ENCODE measurements around the gene ZNF766.
A peak's percentile ranks its signal among the peaks of the same experiment; 100 is the strongest.
"Not testable (repeated sequence)": the region's sequence is repeated elsewhere in the genome, so short reads cannot be mapped to it uniquely, and the experiment has no call there.

ZNF766 gene

DNA sequence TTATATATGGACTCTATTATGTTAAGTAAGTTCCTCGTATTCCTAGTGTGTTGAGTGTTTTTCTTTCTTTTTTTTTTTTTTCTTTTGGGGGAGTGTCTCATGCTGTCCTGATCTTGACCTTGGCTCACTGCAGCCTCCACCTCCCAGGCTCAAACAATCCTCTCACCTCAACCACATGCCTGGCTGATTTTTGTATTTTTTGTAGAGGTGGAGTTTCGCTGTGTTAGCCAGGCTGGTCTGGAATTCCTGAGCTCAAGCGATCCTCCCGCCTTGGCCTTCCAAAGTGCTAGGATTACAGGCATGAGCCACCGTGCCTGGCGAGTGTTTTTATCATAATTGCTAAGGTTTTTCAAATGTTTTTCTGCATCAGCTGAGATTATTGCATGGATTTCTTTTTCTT, 16.9 kb downstream of the ZNF766 start:
- H3K36me3 ChIP-seq (ENCODE audit: insufficient read depth, low read length) = peaks cover 48% of the 10 kb centered on the region
- no peaks in the 10 kb centered on the region for H3K9me3 ChIP-seq (ENCODE audit: low read length)
- no peak overlapping the region for H3K27ac ChIP-seq (ENCODE audit: low read depth, low read length)
- no peaks in the 10 kb centered on the region for H3K27me3 ChIP-seq (ENCODE audit: control insufficient read depth in 1 of 2, insufficient read depth in 2 of 2, low read length in 2 of 2)
- no peak overlapping the region for H3K9ac ChIP-seq (ENCODE audit: low read length)
- no peak overlapping the region for H3K4me3 ChIP-seq (ENCODE audit: low read depth in 1 of 2, low read length in 2 of 2)
- no peaks in the 10 kb centered on the region for H3K4me1 ChIP-seq (ENCODE audit: insufficient read depth, low read length)

DNA sequence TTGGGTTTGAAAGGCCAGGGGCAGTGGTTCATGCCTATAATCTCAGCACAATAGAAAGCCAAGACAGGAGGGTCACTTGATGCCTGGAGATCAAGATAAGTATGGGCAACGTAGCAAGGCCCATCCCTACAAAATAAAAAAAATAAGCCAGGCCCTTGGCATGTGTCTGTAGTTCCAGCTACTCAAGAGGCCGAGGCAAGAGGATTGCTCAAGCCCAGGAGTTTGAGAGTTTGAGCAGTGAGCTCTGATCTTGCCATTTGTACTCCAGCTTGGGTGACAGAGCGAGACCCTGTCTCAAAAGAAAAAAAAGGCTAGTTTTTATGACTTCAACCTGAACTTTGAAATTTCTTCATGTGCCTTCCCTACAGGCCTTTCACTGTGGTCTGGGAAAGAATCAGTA, 22.4 kb downstream of the ZNF766 start:
- Histone ChIP-seq H3K9ac (ENCODE audit: low read length) (no peak overlapping the region), H3K27ac (ENCODE audit: low read depth, low read length) (no peak overlapping the region), H3K36me3 (ENCODE audit: insufficient read depth, low read length) (peaks cover 15% of the 10 kb centered on the region), H3K4me3 (ENCODE audit: low read depth in 1 of 2, low read length in 2 of 2) (no peak overlapping the region), H3K27me3 (ENCODE audit: control insufficient read depth in 1 of 2, insufficient read depth in 2 of 2, low read length in 2 of 2) (no peaks in the 10 kb centered on the region), H3K9me3 (ENCODE audit: low read length) (no peaks in the 10 kb centered on the region), H3K4me1 (ENCODE audit: insufficient read depth, low read length) (no peaks in the 10 kb centered on the region)

DNA sequence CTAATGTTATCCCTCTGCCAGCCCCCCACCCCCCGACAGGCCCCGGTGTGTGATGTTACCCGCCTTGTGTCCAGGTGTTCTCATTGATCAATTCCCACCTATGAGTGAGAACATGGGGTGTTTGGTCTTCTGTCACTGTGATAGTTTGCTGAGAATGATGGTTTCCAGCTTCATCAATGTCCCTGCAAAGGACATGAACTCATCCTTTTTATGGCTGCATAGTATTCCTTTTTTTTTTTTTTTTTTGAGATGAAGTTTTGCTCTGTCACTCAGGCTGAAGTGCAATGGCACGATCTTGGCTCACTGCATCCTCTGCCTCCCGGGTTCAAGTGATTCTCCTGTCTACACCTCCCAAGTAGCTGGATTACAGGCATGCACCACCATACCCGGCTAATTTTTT, 23.6 kb downstream of the ZNF766 start:
- H3K4me3 ChIP-seq (ENCODE audit: low read depth in 1 of 2, low read length in 2 of 2); H3K9ac ChIP-seq (ENCODE audit: low read length); H3K9me3 ChIP-seq (ENCODE audit: low read length); H3K27me3 ChIP-seq (ENCODE audit: control insufficient read depth in 1 of 2, insufficient read depth in 2 of 2, low read length in 2 of 2); H3K4me1 ChIP-seq (ENCODE audit: insufficient read depth, low read length); H3K27ac ChIP-seq (ENCODE audit: low read depth, low read length): not testable (repeated sequence)
- peaks cover 15% of the 10 kb centered on the region for H3K36me3 ChIP-seq (ENCODE audit: insufficient read depth, low read length)

DNA sequence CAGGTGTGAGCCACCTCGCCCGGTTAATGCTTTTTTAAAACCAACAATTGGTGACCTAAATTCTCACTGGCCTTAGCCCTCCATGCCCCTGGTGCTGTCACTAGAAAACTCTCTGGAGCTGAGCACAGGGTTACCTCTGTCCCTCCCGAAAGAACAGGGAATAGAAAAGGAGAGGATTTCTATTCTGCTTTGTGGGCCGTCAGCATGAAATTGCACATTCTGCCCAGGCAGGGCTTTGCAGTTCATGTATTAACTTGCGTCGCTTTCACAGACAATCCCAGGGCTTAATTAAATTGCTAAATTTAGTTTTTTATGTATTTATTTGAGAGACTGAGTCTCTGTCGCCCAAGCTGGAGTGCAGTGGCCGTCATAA, 27.0 kb downstream of the ZNF766 start:
- Histone ChIP-seq H3K27me3 (ENCODE audit: control insufficient read depth in 1 of 2, insufficient read depth in 2 of 2, low read length in 2 of 2) (no peaks in the 10 kb centered on the region), H3K27ac (ENCODE audit: low read depth, low read length) (peak overlapping the region; percentile 40), H3K36me3 (ENCODE audit: insufficient read depth, low read length) (peaks cover 12% of the 10 kb centered on the region), H3K9ac (ENCODE audit: low read length) (peak overlapping the region; percentile 49), H3K4me3 (ENCODE audit: low read depth in 1 of 2, low read length in 2 of 2) (peak overlapping the region; percentile 50 to 81), H3K4me1 (ENCODE audit: insufficient read depth, low read length) (peaks cover 6% of the 10 kb centered on the region), H3K9me3 (ENCODE audit: low read length) (peaks cover 6% of the 10 kb centered on the region)

DNA sequence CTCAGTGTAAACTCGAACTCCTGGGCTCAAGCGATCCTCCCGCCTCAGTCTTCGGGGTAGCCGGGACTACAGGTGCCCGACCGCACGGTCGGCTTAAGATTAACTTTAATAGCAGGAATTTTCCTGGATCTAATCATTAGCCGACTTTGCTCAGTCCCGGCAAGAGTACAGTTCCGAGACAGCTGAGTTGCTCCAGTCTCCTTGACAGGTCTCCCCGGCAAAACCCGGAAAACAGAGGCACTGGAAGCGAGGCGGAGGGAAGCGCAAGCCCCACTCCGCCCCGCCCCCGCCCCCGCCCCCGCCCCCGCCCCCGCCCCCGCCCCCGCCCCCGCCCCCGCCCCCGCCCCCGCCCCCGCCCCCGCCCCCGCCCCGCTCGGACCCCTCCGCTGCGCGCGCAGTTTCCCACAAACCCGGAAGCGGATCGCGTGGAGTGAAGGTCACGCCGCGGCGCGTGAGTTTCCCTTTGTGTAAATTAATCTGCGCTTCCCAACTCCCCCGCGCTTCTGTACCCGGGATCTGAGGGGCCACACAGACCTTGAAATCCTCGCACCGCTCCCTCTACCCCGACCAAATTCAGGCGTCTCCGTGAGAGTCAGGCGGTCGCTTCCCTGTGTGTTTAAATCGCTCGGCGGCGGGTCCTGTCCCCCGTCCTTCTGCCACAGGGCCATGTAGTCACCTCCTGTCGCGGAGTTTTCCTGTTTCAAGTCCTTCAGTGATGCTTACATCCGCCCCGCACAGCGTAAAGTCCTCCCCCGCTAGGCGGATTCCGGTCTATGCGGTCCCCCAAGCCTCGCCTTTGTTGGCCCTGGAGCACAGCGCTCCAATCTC, 27.6 kb downstream of the ZNF766 start, which contains the start of gene ZNF480:
TSS of gene ZNF480 (plus strand) at position 397 of the 828 bp plus-strand sequence. CDS start 3,244 bp downstream, outside the sequence.
- Histone ChIP-seq H3K27ac (ENCODE audit: low read depth, low read length) (peak within 1 kb of the TSS; percentile 72), H3K36me3 (ENCODE audit: insufficient read depth, low read length) (peaks cover 18% of the 10 kb centered on the region), H3K27me3 (ENCODE audit: control insufficient read depth in 1 of 2, insufficient read depth in 2 of 2, low read length in 2 of 2) (no peaks in the 10 kb centered on the region), H3K4me1 (ENCODE audit: insufficient read depth, low read length) (peaks cover 6% of the 10 kb centered on the region), H3K9ac (ENCODE audit: low read length) (peak within 1 kb of the TSS; percentile 78), H3K4me3 (ENCODE audit: low read depth in 1 of 2, low read length in 2 of 2) (peak within 1 kb of the TSS; percentile 92 to 99), H3K9me3 (ENCODE audit: low read length) (peaks cover 6% of the 10 kb centered on the region)

DNA sequence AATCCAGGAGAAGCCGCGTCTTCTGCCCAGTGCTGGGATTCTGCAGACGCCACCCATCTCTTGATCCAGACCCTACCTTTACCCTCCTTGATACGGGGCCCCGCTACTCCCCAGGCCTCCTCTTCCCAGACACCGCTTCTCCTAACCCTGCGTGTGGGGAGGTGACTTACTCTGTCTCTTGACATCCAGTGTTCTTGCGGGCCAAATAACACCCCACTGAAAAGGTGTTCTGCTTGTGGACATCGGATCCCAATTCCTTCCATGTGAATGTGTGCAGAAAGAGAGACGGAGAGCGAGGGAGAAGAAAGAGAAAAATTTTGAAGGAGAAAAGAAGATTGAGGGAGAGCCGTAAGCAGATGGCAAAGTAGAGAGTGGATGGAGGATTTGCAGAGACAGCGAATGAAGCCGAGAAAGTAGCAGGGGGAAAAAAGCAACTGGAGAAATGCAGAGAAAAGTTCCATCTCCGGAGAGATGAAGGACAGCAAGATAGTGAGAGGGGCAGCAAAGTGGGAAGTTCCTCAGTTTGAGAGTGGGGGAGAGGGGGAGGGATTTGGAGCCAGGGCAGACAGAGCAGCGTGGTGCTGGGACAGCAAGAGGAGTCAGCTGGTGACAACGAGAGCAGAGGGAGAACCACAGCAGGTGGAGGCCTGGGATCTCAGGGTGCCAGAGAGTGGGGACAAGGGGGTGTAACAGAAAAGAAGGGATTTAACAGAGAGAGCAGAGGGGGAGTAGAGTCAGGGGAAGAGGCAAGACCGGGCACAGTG, 28.4 kb downstream of the ZNF766 start:
- Histone ChIP-seq H3K36me3 (ENCODE audit: insufficient read depth, low read length) (peaks cover 25% of the 10 kb centered on the region), H3K9me3 (ENCODE audit: low read length) (peaks cover 12% of the 10 kb centered on the region), H3K9ac (ENCODE audit: low read length) (peak overlapping the region; percentile 78), H3K4me1 (ENCODE audit: insufficient read depth, low read length) (peaks cover 6% of the 10 kb centered on the region), H3K27ac (ENCODE audit: low read depth, low read length) (peak overlapping the region; percentile 72), H3K27me3 (ENCODE audit: control insufficient read depth in 1 of 2, insufficient read depth in 2 of 2, low read length in 2 of 2) (no peaks in the 10 kb centered on the region), H3K4me3 (ENCODE audit: low read depth in 1 of 2, low read length in 2 of 2) (peak overlapping the region; percentile 92 to 99)

DNA sequence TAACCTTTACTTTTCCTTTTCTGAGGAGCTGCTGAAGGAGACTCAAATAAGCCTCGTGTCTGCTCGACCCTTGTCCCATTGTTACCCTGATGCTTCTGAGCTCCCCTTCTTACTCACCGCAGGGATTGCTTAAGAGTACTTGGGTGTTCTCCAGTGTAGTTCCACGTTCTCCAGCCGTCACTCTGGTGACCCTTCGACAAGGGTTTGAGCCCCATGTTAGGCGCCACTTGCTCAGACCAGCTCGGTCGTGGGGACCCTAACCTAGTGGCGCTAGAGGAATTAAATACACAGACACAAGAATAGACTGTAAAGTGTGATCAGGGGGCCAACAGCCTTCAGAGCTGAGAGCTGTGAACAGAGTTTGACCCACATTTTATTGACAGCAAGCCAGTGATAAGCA, 37.9 kb downstream of the ZNF766 start:
- H3K4me3 ChIP-seq (ENCODE audit: low read depth in 1 of 2, low read length in 2 of 2) = peak overlapping the region in 1 of 2 donors; percentile 32
- peaks cover 54% of the 10 kb centered on the region for H3K9me3 ChIP-seq (ENCODE audit: low read length)
- H3K27ac ChIP-seq (ENCODE audit: low read depth, low read length) = no peak overlapping the region
- H3K36me3 ChIP-seq (ENCODE audit: insufficient read depth, low read length) = peaks cover 32% of the 10 kb centered on the region
- H3K9ac ChIP-seq (ENCODE audit: low read length) = no peak overlapping the region
- no peaks in the 10 kb centered on the region for H3K4me1 ChIP-seq (ENCODE audit: insufficient read depth, low read length)
- H3K27me3 ChIP-seq (ENCODE audit: control insufficient read depth in 1 of 2, insufficient read depth in 2 of 2, low read length in 2 of 2) = no peaks in the 10 kb centered on the region

DNA sequence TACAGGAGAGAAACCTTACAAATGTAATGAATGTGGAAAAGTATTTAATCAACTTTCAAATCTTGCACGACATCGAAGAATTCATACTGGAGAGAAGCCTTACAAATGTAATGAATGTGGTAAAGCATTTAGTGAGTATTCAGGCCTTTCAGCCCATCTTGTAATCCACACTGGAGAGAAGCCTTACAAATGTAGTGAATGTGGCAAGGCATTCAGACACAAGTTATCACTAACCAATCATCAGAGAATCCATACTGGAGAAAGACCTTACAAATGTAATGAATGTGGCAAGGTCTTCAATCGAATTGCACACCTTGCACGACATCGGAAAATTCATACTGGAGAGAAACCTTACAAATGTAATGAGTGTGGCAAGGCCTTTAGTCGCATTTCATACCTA, 53.0 kb downstream of the ZNF766 start:
- no peak overlapping the region for H3K27ac ChIP-seq (ENCODE audit: low read depth, low read length)
- no peaks in the 10 kb centered on the region for H3K27me3 ChIP-seq (ENCODE audit: control insufficient read depth in 1 of 2, insufficient read depth in 2 of 2, low read length in 2 of 2)
- H3K4me3 ChIP-seq (ENCODE audit: low read depth in 1 of 2, low read length in 2 of 2) = peak overlapping the region in 1 of 2 donors; percentile 42
- H3K9me3 ChIP-seq (ENCODE audit: low read length) = peaks cover 78% of the 10 kb centered on the region
- no peak overlapping the region for H3K9ac ChIP-seq (ENCODE audit: low read length)
- no peaks in the 10 kb centered on the region for H3K4me1 ChIP-seq (ENCODE audit: insufficient read depth, low read length)
- H3K36me3 ChIP-seq (ENCODE audit: insufficient read depth, low read length) = peaks cover 45% of the 10 kb centered on the region

DNA sequence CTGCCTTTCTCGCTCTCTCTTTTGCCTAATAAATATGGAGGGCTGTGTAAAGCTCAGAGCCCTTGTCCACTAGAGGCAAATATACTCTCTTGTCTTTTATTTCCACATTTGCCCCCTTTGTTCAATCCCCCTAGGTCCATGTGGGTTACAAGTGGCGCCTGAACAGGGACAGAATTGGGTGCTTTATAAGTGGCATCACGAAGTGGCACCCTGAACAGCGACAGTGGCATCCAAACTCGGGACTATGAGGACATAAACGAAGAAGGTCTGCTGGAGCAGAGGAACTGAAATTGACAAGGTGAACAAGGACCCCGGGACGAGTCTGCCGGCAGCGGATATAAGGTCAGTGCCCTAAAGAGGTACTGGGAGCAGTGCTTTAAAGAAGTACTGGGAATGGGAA, 62.4 kb downstream of the ZNF766 start:
- Histone ChIP-seq H3K9ac (ENCODE audit: low read length) (no peak overlapping the region), H3K36me3 (ENCODE audit: insufficient read depth, low read length) (no peaks in the 10 kb centered on the region), H3K27me3 (ENCODE audit: control insufficient read depth in 1 of 2, insufficient read depth in 2 of 2, low read length in 2 of 2) (no peaks in the 10 kb centered on the region), H3K4me3 (ENCODE audit: low read depth in 1 of 2, low read length in 2 of 2) (peak overlapping the region in 1 of 2 donors; percentile 26), H3K9me3 (ENCODE audit: low read length) (peaks cover 31% of the 10 kb centered on the region), H3K27ac (ENCODE audit: low read depth, low read length) (no peak overlapping the region), H3K4me1 (ENCODE audit: insufficient read depth, low read length) (peaks cover 2% of the 10 kb centered on the region)

DNA sequence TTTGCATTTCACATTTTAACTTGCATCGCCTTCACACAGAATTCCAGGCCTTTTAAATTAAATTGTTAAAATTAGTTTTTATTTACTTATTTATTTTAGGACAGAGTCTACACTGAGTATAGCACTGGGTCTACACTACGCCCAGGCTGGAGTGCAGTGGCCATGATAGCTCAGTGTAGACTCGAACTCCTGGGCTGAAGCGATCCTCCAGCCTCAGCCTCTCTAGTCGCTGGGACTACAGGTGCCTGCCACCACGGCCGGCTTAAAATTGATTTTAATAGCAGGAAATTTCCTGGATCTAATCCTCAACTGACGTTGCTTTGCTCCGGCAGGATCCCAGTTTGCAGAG, 66.4 kb downstream of the ZNF766 start:
- Histone ChIP-seq H3K27ac (ENCODE audit: low read depth, low read length) (no peak overlapping the region), H3K27me3 (ENCODE audit: control insufficient read depth in 1 of 2, insufficient read depth in 2 of 2, low read length in 2 of 2) (no peaks in the 10 kb centered on the region), H3K9me3 (ENCODE audit: low read length) (peaks cover 24% of the 10 kb centered on the region), H3K4me1 (ENCODE audit: insufficient read depth, low read length) (peaks cover 9% of the 10 kb centered on the region), H3K4me3 (ENCODE audit: low read depth in 1 of 2, low read length in 2 of 2) (peak overlapping the region; percentile 72 to 80), H3K9ac (ENCODE audit: low read length) (no peak overlapping the region), H3K36me3 (ENCODE audit: insufficient read depth, low read length) (no peaks in the 10 kb centered on the region)

DNA sequence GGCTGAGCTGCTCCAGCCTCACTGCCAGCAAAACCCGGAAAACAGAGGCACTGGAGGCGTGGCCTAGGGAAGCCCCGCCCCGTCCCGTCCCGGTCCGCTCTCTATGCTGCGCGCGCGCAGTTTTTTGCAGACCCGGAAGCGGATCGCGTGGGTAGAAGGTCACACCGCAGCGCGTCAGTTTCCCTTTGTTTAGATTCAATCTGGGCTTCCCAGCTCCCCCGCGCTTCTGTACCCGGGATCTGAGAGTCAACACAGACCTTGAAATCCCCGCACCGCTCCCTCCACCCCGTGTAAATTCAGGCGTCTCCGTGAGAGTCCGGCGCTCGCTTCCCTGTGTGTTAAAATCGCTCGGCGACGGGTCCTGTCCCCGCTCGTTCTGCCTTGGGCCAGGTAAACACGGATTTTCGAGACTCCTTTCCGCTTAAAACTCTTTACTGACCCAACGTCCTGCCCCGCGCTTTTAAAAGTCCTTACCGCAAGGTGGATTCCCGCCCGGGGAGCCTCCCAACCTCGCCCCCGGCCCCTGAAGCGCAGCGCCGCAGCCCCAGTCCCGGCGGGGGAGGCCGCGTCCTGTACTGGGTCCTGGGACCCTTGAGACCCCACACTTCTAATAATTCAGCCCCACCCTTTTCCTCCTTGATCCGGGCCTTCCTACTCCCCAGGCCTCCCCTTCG, 66.9 kb downstream of the ZNF766 start, which contains the start of gene ZNF610:
TSS of gene ZNF610 (plus strand) at position 127 of the 674 bp plus-strand sequence. CDS start 12,930 bp downstream, outside the sequence.
- Histone ChIP-seq H3K9me3 (ENCODE audit: low read length) (peaks cover 19% of the 10 kb centered on the region), H3K9ac (ENCODE audit: low read length) (peak within 1 kb of the TSS; percentile 84)

More for the DNA sequence above, 66.9 kb downstream of the ZNF766 start, which contains the start of gene ZNF610:
- no peaks in the 10 kb centered on the region for H3K36me3 ChIP-seq (ENCODE audit: insufficient read depth, low read length)
- H3K4me1 ChIP-seq (ENCODE audit: insufficient read depth, low read length) = peaks cover 9% of the 10 kb centered on the region
- H3K4me3 ChIP-seq (ENCODE audit: low read depth in 1 of 2, low read length in 2 of 2) = peak within 1 kb of the TSS; percentile 72 to 80
- no peaks in the 10 kb centered on the region for H3K27me3 ChIP-seq (ENCODE audit: control insufficient read depth in 1 of 2, insufficient read depth in 2 of 2, low read length in 2 of 2)
- peak within 1 kb of the TSS; percentile 64 for H3K27ac ChIP-seq (ENCODE audit: low read depth, low read length)
